Measurements from ENCODE around the gene TRRAP.
"Not testable (repeated sequence)": the region's sequence is repeated elsewhere in the genome, so short reads cannot be mapped to it uniquely, and the experiment has no call there.

The TRRAP gene
- total RNA-seq = 159 to 335 (median 279) reads per million in 3 experiments

- peak; percentile 77 for DNase-seq
These were observed at the start of gene TRRAP for GRCh38 chr7:98878365-98879197. Gene TRRAP, plus strand, starts transcription at chr7:98878532. Its CDS starts 2,619 bp downstream, at chr7:98881151.

GRCh38 chr7:98830972-98831548 is 47.3 kb upstream of the TRRAP start:
- DNase-seq = no peak

- no peak for DNase-seq
These were observed 46.6 kb upstream of the TRRAP start for GRCh38 chr7:98831641-98832221.

GRCh38 chr7:98833022-98833421 is 45.3 kb upstream of the TRRAP start:
- no peak for DNase-seq

GRCh38 chr7:98834949-98835348 is 43.4 kb upstream of the TRRAP start:
- no peak for DNase-seq

- DNase-seq = no peak
These were observed 41.3 kb upstream of the TRRAP start for GRCh38 chr7:98836811-98837629.

- no peak for DNase-seq
These were observed 40.7 kb upstream of the TRRAP start for GRCh38 chr7:98837630-98837972.

- DNase-seq = no peak
These were observed 38.2 kb upstream of the TRRAP start for GRCh38 chr7:98840096-98840495.

- DNase-seq = no peak
These were observed 37.6 kb upstream of the TRRAP start for GRCh38 chr7:98840722-98841121.

- DNase-seq = peak; percentile 35
These were observed 36.9 kb upstream of the TRRAP start for GRCh38 chr7:98841179-98841997.

- not testable (repeated sequence) for DNase-seq
These were observed 35.8 kb upstream of the TRRAP start for GRCh38 chr7:98842552-98842951.

- no peak for DNase-seq
These were observed 29.4 kb upstream of the TRRAP start for GRCh38 chr7:98848918-98849317.

GRCh38 chr7:98852826-98853225 is 25.5 kb upstream of the TRRAP start:
- no peak for DNase-seq

GRCh38 chr7:98855610-98856422 is 22.5 kb upstream of the TRRAP start:
- DNase-seq = no peak

GRCh38 chr7:98860071-98860470 is 18.3 kb upstream of the TRRAP start:
- DNase-seq = no peak

- no peak for DNase-seq
These were observed 16.1 kb upstream of the TRRAP start for GRCh38 chr7:98862203-98862602.

- no peak for DNase-seq
These were observed 15.5 kb upstream of the TRRAP start for GRCh38 chr7:98862716-98863420.

GRCh38 chr7:98863601-98864000 is 14.7 kb upstream of the TRRAP start:
- DNase-seq = no peak

GRCh38 chr7:98864731-98865453 is 13.4 kb upstream of the TRRAP start:
- DNase-seq = no peak

- no peak for DNase-seq
These were observed 12.0 kb upstream of the TRRAP start for GRCh38 chr7:98866351-98866750.

All from central memory CD4-positive, alpha-beta T cell (primary cell).